ENCODE results near the gene CRMP1. TPM values are rescaled to one million over a fixed set of nuclear protein-coding genes. Genes with fewer than 3 reads are reported as not detected.

The CRMP1 gene
- total and polyA plus RNA-seq, 2 donors (not counting 3 experiments of a cell fraction or from before 2014, with no cell fraction given): 0.06 TPM; not detected in 1

- ChIA-PET POLR2A (no interaction called here), CTCF (interaction anchor here (0.7 to 2.7 kb wide), 7 partner anchors 10 to 773 kb away, joined by 3 to 25 read pairs (median 3); partner anchors contain the start of gene STK32B)
- BruUV-seq (replicated peaks): no TSS peak
- Histone ChIP-seq H3K36me3 (ENCODE audit: control insufficient read depth in 2 of 2, extremely low read depth in 1 of 2, insufficient read depth in 2 of 2, low read length in 2 of 2) (peaks cover 2 to 6% of the 10 kb centered on the region in 2 experiments), H3K27me3 (ENCODE audit: control insufficient read depth in 2 of 2, insufficient read depth in 2 of 2, low read length in 2 of 2) (no peaks in the 10 kb centered on the region), H4K20me1 (replicated peaks; ENCODE audit: control insufficient read depth, extremely low read depth, insufficient read depth, low read length) (no peaks in the 10 kb centered on the region), H2AFZ (ENCODE audit: low read depth, low read length) (no peak overlapping the region), H3K4me3 (replicated peaks in 1 of 3; ENCODE audit: insufficient read depth in 1 of 3, low read depth in 1 of 3, low read length in 3 of 3) (no peak overlapping the region), H3K9ac (replicated peaks; ENCODE audit: extremely low read depth, insufficient read depth, low read length) (no peak overlapping the region), H3K4me1 (ENCODE audit: control insufficient read depth, extremely low read depth, insufficient read depth, low read length) (peaks cover 23% of the 10 kb centered on the region), H3K9me1 (replicated peaks; ENCODE audit: control insufficient read depth, extremely low read depth, insufficient read depth, low read length) (no peaks in the 10 kb centered on the region), H3K79me2 (ENCODE audit: control insufficient read depth, insufficient read depth, low read length) (no peaks in the 10 kb centered on the region), H3K27ac (ENCODE audit: insufficient read depth, low read depth, low read length) (no peak overlapping the region), H3K9me3 (replicated peaks; ENCODE audit: control insufficient read depth, insufficient read depth, low read length) (no peaks in the 10 kb centered on the region), H3K4me2 (ENCODE audit: insufficient read depth, low read length) (no peak overlapping the region)
- TF ChIP-seq, protein P1, sequence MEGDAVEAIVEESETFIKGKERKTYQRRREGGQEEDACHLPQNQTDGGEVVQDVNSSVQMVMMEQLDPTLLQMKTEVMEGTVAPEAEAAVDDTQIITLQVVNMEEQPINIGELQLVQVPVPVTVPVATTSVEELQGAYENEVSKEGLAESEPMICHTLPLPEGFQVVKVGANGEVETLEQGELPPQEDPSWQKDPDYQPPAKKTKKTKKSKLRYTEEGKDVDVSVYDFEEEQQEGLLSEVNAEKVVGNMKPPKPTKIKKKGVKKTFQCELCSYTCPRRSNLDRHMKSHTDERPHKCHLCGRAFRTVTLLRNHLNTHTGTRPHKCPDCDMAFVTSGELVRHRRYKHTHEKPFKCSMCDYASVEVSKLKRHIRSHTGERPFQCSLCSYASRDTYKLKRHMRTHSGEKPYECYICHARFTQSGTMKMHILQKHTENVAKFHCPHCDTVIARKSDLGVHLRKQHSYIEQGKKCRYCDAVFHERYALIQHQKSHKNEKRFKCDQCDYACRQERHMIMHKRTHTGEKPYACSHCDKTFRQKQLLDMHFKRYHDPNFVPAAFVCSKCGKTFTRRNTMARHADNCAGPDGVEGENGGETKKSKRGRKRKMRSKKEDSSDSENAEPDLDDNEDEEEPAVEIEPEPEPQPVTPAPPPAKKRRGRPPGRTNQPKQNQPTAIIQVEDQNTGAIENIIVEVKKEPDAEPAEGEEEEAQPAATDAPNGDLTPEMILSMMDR (IDR thresholded peaks at IDR 0.05; ENCODE audit: extremely low read depth in 1 of 2, insufficient read depth in 1 of 2, low read depth in 1 of 2, low read length in 2 of 2): no peak
- no peak for TF ChIP-seq FOS (IDR thresholded peaks at IDR 0.05; ENCODE audit: borderline replicate concordance, insufficient read depth, low read length)
- TF ChIP-seq MYC (IDR thresholded peaks at IDR 0.05; ENCODE audit: low read depth, low read length): no peak
- TF ChIP-seq, protein P2, sequence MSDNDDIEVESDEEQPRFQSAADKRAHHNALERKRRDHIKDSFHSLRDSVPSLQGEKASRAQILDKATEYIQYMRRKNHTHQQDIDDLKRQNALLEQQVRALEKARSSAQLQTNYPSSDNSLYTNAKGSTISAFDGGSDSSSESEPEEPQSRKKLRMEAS (IDR thresholded peaks at IDR 0.05; ENCODE audit: insufficient read depth, insufficient read length): no peak
- no peak for TF ChIP-seq JUN (IDR thresholded peaks at IDR 0.05; ENCODE audit: borderline replicate concordance, insufficient read depth, insufficient read length, low read depth)
- no peak for TF ChIP-seq POLR2A (IDR thresholded peaks at IDR 0.05; ENCODE audit: low read depth, low read length)
- TF ChIP-seq GATA2 (IDR thresholded peaks at IDR 0.05; ENCODE audit: insufficient read depth, insufficient read length, low read depth, low read length): no peak
- no peak for TF ChIP-seq POLR2AphosphoS5 (IDR thresholded peaks at IDR 0.05; ENCODE audit: insufficient read depth, low read depth, low read length)
- TF ChIP-seq EZH2 (IDR thresholded peaks at IDR 0.05; ENCODE audit: borderline replicate concordance, low read depth, low read length, severe bottlenecking): no peak
- DNase-seq (ENCODE audit: low read depth, low spot score): no peak
- dilution Hi-C loops (cut with MboI; ENCODE audit: extremely low pct_ligation_motif_present, low sequenced_read_pairs) (no loop called here), intact Hi-C loops (cut with micrococcal nuclease) (loop anchor here (1.0 to 2.0 kb wide), 2 partner anchors 157 to 773 kb away; no protein-coding TSS in a partner anchor)
- FAIRE-seq: no peak
These were observed 69.2 kb downstream of the CRMP1 start for GRCh38 chr4:5823542-5824211.
